Naive thymus-derived CD8-positive, alpha-beta T cell (primary cell): ENCODE results near the gene HOXA2. TPM values are rescaled to one million over a fixed set of nuclear protein-coding genes. Genes with fewer than 3 reads are reported as not detected.

ENCODE experiments used
- ATAC-seq, 2 donors: fragments of 150-1000 bp; cut with Tn5 transposase in 1 of 2; sonication (Bioruptor Pico), chemical (Tn5 transposase) in 1 of 2; 1 replicate in 1 of 2; 2 replicates in 1 of 2; pipeline ENCODE4 v1.10.0; 2021; ENCODE audit warnings: mild to moderate bottlenecking in 2 of 2, moderate library complexity in 2 of 2
- POLR2A ChIA-PET: fragments of 350-600 bp; sonication (Branson Sonifier 250); formaldehyde crosslinking; loops from one replicate; lab custom pipeline; 2021; ENCODE audit warnings: antibody characterized with exemption; lab: Charles Lee
- DNase-seq, 10 donors: peaks; one replicate each; pipeline versions ENCODE4 v3.0.0 to v3.0.0-alpha.2; 2020 to 2022
- H3K27ac Mint-ChIP-seq, 10 donors: one replicate each; pipeline ENCODE4 v1.8.0; 2020 to 2022; ENCODE audit warnings: mild to moderate bottlenecking in 10 of 10, mixed read lengths in 10 of 10, moderate library complexity in 4 of 10, inconsistent platforms in 1 of 10
- H3K27me3 Mint-ChIP-seq, 5 donors: one replicate each; pipeline ENCODE4 v1.8.0; 2021 to 2022; ENCODE audit warnings: mixed read lengths in 5 of 5
- H3K36me3 Mint-ChIP-seq, 3 donors: one replicate each; pipeline ENCODE4 v1.8.0; 2020 to 2022; ENCODE audit warnings: mixed read lengths in 3 of 3, mild to moderate bottlenecking in 2 of 3, inconsistent platforms in 1 of 3
- H3K4me1 Mint-ChIP-seq, 4 donors: one replicate each; pipeline ENCODE4 v1.8.0; 2021 to 2022; ENCODE audit warnings: mixed read lengths in 4 of 4
- H3K4me3 Mint-ChIP-seq, 10 donors: one replicate each; pipeline ENCODE4 v1.8.0; 2020 to 2022; ENCODE audit warnings: mild to moderate bottlenecking in 10 of 10, mixed read lengths in 10 of 10, moderate library complexity in 6 of 10, inconsistent platforms in 1 of 10
- H3K9me3 Mint-ChIP-seq, 9 donors: one replicate each; pipeline ENCODE4 v1.8.0; 2020 to 2022; ENCODE audit warnings: mixed read lengths in 9 of 9, mild to moderate bottlenecking in 3 of 9, inconsistent platforms in 1 of 9, moderate library complexity in 1 of 9
- polyA plus RNA-seq, 3 donors: library from polyadenylated mRNA; unstranded; fragments of 300-500 nt; fragmentation: Illumina TruSeq; gene quantifications; one replicate each; pipeline ENCODE4 v1.2.3, GENCODE V29; 2021
- total RNA-seq, 8 experiments: library from RNA in 2 of 8; stranded (reverse) in 2 of 8; gene quantifications; one replicate each; pipeline ENCODE4 v1.2.3 and lab custom pipeline; 2021 to 2026

HOXA2 gene
- total and polyA plus RNA-seq, 5 experiments from 2014 or later = not detected

- POLR2A ChIA-PET = no interaction called here
- ATAC-seq (no peak), DNase-seq (no peak)
- peaks cover 4 to 19% (median 11%) of the 10 kb centered on the region in 5 donors for H3K27me3 Mint-ChIP-seq
- H3K4me1 Mint-ChIP-seq = no peaks in the 10 kb centered on the region
- H3K27ac Mint-ChIP-seq = peak overlapping the region in 1 of 10 donors; percentile 18
- H3K9me3 Mint-ChIP-seq = peaks cover 0 to 2% (median 0%) of the 10 kb centered on the region in 9 donors
- no peak overlapping the region for H3K4me3 Mint-ChIP-seq
- H3K36me3 Mint-ChIP-seq = peaks cover 0 to 3% (median 0%) of the 10 kb centered on the region in 3 donors
Measured at GRCh38 chr7:27082171-27082570, 20.3 kb downstream of the HOXA2 start.

- POLR2A ChIA-PET = no interaction called here
- ATAC-seq = no peak
- Mint-ChIP-seq H3K27me3 (peaks cover 4 to 18% (median 9%) of the 10 kb centered on the region in 5 donors), H3K9me3 (peaks cover 0 to 4% (median 0%) of the 10 kb centered on the region in 9 donors), H3K27ac (no peak overlapping the region), H3K4me3 (no peak overlapping the region), H3K4me1 (no peaks in the 10 kb centered on the region), H3K36me3 (peaks cover 0 to 3% (median 0%) of the 10 kb centered on the region in 3 donors)
- no peak for DNase-seq
Measured at GRCh38 chr7:27080844-27081436, 21.5 kb downstream of the HOXA2 start.

GRCh38 chr7:27079234-27079975, 23.1 kb downstream of the HOXA2 start:
- Mint-ChIP-seq H3K4me3 (no peak overlapping the region), H3K9me3 (peaks cover 0 to 3% (median 0%) of the 10 kb centered on the region in 9 donors), H3K4me1 (no peaks in the 10 kb centered on the region), H3K27ac (peak overlapping the region in 1 of 10 donors; percentile 6), H3K36me3 (peaks cover 0 to 2% (median 0%) of the 10 kb centered on the region in 3 donors), H3K27me3 (peaks cover 7 to 14% (median 12%) of the 10 kb centered on the region in 5 donors)
- no peak for ATAC-seq
- no peak for DNase-seq
- POLR2A ChIA-PET = no interaction called here

- ATAC-seq = no peak
- Mint-ChIP-seq H3K27me3 (peaks cover 7 to 16% (median 10%) of the 10 kb centered on the region in 5 donors), H3K36me3 (no peaks in the 10 kb centered on the region), H3K9me3 (peaks cover 0 to 3% (median 0%) of the 10 kb centered on the region in 9 donors), H3K27ac (no peak overlapping the region), H3K4me3 (no peak overlapping the region), H3K4me1 (no peaks in the 10 kb centered on the region)
- no peak for DNase-seq
- POLR2A ChIA-PET = no interaction called here
Measured at GRCh38 chr7:27078616-27079233, 23.8 kb downstream of the HOXA2 start.

DNA sequence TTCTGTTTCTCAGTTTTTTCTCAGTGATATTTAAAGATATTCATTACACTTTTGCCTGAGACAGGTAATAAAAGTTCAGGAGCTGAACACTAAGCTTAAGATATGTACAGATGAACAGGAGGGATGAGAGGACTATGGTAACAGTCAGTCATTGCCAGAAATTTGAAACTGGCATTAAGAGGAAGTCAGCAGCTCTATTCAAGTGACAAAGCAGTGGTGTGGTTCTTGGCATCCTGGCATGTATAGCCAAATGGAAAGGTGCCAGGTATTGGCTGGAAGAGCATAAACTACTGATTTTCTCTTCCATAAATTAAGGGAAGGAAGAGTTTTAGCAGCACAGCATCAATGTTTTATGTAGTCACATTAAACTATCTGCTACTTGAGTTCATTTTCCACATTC, 29.4 kb downstream of the HOXA2 start:
- Mint-ChIP-seq H3K4me3 (no peak overlapping the region), H3K9me3 (peaks cover 0 to 3% (median 0%) of the 10 kb centered on the region in 9 donors), H3K27ac (no peak overlapping the region), H3K27me3 (peaks cover 10 to 16% (median 14%) of the 10 kb centered on the region in 5 donors), H3K4me1 (no peaks in the 10 kb centered on the region), H3K36me3 (no peaks in the 10 kb centered on the region)
- ATAC-seq (no peak), DNase-seq (no peak)
- POLR2A ChIA-PET = no interaction called here

DNA sequence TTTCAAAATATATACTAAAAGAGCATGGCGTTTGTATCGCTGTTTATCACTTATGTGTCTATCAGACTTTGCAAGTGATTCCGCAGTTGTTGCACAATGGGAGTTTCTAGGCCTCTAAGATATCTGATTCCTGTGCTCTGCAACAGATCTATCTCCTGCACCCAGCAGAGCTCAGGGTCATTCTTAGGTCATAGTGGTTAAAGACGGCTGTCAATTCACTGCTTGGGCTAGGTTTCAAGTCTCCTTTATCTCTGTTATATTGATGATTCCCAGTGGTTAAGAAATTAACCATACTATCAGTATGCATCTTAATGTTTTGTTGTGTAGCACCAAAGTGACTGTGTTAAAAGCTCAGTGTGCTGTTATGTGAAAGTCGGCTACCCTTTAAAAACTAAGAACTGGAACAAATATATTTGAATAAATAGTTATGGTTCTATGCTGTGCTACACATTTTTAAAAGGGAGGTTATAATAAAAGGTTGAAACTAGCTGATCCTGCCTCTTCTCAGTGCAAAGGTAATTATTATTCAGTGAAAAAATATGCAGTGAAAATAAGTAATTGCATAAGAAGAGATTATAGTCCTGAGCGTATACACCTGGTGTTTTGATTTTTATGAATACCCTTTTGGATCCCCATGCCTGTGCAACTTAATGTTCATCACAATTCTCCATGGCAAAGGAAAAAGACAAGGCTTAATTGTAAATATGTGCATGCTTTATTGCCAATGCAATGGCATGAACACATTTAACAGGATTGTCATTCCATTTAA, 30.7 kb downstream of the HOXA2 start:
- Mint-ChIP-seq H3K27me3 (peaks cover 13 to 22% (median 14%) of the 10 kb centered on the region in 5 donors), H3K4me3 (no peak overlapping the region), H3K4me1 (peaks cover 0 to 9% (median 5%) of the 10 kb centered on the region in 4 donors), H3K27ac (no peak overlapping the region), H3K36me3 (no peaks in the 10 kb centered on the region), H3K9me3 (peaks cover 0 to 3% (median 0%) of the 10 kb centered on the region in 9 donors)
- no peak for DNase-seq
- POLR2A ChIA-PET = no interaction called here
- no peak for ATAC-seq

DNA sequence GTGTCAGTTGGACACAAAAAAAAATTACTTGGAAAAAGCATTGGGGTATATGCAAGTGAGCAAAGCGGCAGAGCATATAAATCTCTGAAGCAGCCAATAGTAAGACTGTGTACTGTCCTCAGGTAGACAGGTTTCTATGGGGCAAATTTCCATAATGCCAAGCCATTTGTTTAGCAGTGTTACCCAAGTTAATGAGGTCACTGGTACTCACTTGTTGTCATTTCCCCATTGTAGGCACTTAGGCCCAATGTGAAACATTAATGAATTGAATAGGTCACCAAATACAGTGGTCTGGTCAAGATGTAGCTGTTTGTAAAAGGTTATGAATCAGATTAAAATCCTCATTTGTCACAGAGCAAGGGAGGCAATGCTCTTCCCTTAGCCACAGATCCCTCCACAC, 34.2 kb downstream of the HOXA2 start:
- H3K9me3 Mint-ChIP-seq = no peaks in the 10 kb centered on the region
- peaks cover 0 to 12% (median 5%) of the 10 kb centered on the region in 4 donors for H3K4me1 Mint-ChIP-seq
- POLR2A ChIA-PET = no interaction called here
- ATAC-seq (no peak), DNase-seq (no peak)
- H3K4me3 Mint-ChIP-seq = no peak overlapping the region
- H3K27ac Mint-ChIP-seq = no peak overlapping the region
- no peaks in the 10 kb centered on the region for H3K36me3 Mint-ChIP-seq
- H3K27me3 Mint-ChIP-seq = peaks cover 3 to 14% (median 6%) of the 10 kb centered on the region in 5 donors

DNA sequence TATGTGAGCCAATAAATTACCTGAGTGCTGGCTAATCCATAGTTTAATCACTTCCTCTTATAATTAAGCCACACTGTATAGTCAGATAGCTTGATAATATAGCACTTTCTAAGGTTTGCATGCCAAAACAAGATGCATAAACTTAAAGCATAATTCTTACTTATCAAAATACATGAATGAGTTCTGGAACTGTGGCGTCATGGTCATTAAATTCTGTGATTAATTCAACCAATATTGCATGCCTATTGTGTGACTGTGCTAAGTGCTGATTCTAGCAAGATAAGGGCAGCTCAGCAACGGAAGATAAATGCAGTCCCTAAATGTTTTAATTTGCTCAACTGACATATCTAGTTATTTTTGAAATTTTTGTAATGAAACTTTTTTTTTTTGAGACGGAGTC, 36.3 kb downstream of the HOXA2 start:
- Mint-ChIP-seq H3K36me3 (no peaks in the 10 kb centered on the region), H3K4me3 (no peak overlapping the region), H3K4me1 (peaks cover 0 to 12% (median 5%) of the 10 kb centered on the region in 4 donors), H3K9me3 (no peaks in the 10 kb centered on the region), H3K27me3 (peaks cover 0 to 14% (median 6%) of the 10 kb centered on the region in 5 donors), H3K27ac (no peak overlapping the region)
- POLR2A ChIA-PET = no interaction called here
- DNase-seq (no peak), ATAC-seq (no peak)

- no peak for ATAC-seq
- H3K4me3 Mint-ChIP-seq = no peak overlapping the region
- H3K9me3 Mint-ChIP-seq = no peaks in the 10 kb centered on the region
- peaks cover 3 to 13% (median 6%) of the 10 kb centered on the region in 5 donors for H3K27me3 Mint-ChIP-seq
- no peaks in the 10 kb centered on the region for H3K36me3 Mint-ChIP-seq
- no peak for DNase-seq
- no peak overlapping the region for H3K27ac Mint-ChIP-seq
- POLR2A ChIA-PET = no interaction called here
- peaks cover 0 to 12% (median 5%) of the 10 kb centered on the region in 4 donors for H3K4me1 Mint-ChIP-seq
Measured at GRCh38 chr7:27065709-27066108, 36.8 kb downstream of the HOXA2 start.

GRCh38 chr7:27064661-27065060, 37.8 kb downstream of the HOXA2 start:
- no peak for ATAC-seq
- Mint-ChIP-seq H3K4me3 (no peak overlapping the region), H3K27ac (no peak overlapping the region), H3K36me3 (no peaks in the 10 kb centered on the region), H3K4me1 (peaks cover 0 to 12% (median 5%) of the 10 kb centered on the region in 4 donors), H3K9me3 (no peaks in the 10 kb centered on the region), H3K27me3 (peaks cover 4 to 15% (median 13%) of the 10 kb centered on the region in 5 donors)
- POLR2A ChIA-PET = no interaction called here
- DNase-seq = no peak

GRCh38 chr7:27064159-27064558, 38.3 kb downstream of the HOXA2 start:
- no peak overlapping the region for H3K27ac Mint-ChIP-seq
- POLR2A ChIA-PET = no interaction called here
- ATAC-seq (no peak), DNase-seq (no peak)
- H3K36me3 Mint-ChIP-seq = no peaks in the 10 kb centered on the region
- H3K27me3 Mint-ChIP-seq = peaks cover 7 to 19% (median 17%) of the 10 kb centered on the region in 5 donors
- no peak overlapping the region for H3K4me3 Mint-ChIP-seq
- peaks cover 0 to 12% (median 5%) of the 10 kb centered on the region in 4 donors for H3K4me1 Mint-ChIP-seq
- no peaks in the 10 kb centered on the region for H3K9me3 Mint-ChIP-seq

GRCh38 chr7:27062946-27063345, 39.5 kb downstream of the HOXA2 start:
- Mint-ChIP-seq H3K4me1 (peaks cover 0 to 12% (median 5%) of the 10 kb centered on the region in 4 donors), H3K9me3 (no peaks in the 10 kb centered on the region), H3K4me3 (no peak overlapping the region), H3K27ac (no peak overlapping the region), H3K36me3 (peaks cover 0 to 5% (median 0%) of the 10 kb centered on the region in 3 donors), H3K27me3 (peaks cover 11 to 26% (median 16%) of the 10 kb centered on the region in 5 donors)
- DNase-seq = no peak
- ATAC-seq = no peak
- POLR2A ChIA-PET = no interaction called here
